GM21825 (cell line): ENCODE data around the gene ANKRD2.

Experiments used
- ATAC-seq: cut with Tn5 transposase; IDR thresholded peaks from one replicate; pipeline ENCODE4 v1.9.1; 2021; ENCODE audit warnings: mild to moderate bottlenecking, moderate library complexity; ENCODE audit not compliant: unreplicated experiment

Gene ANKRD2

GRCh38 chr10:97632949-97633884 lies 60.6 kb downstream of the ANKRD2 start, which contains the start of gene MORN4:
TSS of gene MORN4 (minus strand) at chr10:97633500. CDS start at chr10:97619653, 13,847 bp downstream.
- ATAC-seq, result peak; percentile 96
